HPDE6-E6E7 (cell line): Measurements from ENCODE around the gene HS2ST1.
"Not testable (repeated sequence)": the region's sequence is repeated elsewhere in the genome, so short reads cannot be mapped to it uniquely, and the experiment has no call there.

Experiments used
- DNase-seq: peaks from one replicate; pipeline ENCODE4 v3.0.0; 2011; ENCODE audit warnings: missing footprints; ENCODE audit errors: extremely low spot score

The HS2ST1 gene

DNA sequence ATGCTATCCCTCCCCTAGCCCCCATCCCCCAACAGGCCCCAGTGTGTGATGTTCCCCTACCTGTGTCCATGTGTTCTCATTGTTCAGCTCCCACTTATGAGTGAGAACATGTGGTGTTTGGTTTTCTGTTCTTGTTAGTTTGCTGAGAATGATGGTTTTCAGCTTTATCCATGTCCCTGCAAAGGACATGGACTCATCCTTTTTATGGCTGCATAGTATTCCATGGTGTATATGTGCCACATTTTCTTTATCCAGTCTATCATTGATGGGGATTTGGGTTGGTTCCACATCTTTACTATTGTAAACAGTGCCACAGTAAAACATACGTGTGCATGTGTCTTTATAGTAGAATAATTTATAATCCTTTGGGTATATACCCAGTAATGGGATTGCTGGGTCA is 152.3 kb downstream of the HS2ST1 start:
- not testable (repeated sequence) for DNase-seq

DNA sequence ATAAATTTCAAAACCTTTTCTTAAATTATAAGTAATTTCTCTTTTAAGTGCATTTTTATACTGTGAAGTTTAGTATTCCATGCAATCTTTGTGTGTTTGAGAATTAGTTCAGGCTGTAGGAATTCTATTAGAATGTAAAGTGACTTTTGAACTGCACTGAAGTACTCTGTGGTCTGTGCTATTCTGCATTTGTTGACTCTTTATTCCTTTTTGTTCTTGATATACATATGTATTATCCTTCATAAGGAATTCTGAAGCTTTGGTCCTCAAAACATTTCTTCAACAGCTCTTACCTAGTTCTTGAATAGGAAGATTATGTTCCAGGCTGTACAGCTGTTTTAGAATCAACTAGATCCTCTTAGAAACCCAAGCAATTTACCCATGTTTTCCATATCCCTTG is 158.0 kb downstream of the HS2ST1 start:
- DNase-seq, result no peak

DNA sequence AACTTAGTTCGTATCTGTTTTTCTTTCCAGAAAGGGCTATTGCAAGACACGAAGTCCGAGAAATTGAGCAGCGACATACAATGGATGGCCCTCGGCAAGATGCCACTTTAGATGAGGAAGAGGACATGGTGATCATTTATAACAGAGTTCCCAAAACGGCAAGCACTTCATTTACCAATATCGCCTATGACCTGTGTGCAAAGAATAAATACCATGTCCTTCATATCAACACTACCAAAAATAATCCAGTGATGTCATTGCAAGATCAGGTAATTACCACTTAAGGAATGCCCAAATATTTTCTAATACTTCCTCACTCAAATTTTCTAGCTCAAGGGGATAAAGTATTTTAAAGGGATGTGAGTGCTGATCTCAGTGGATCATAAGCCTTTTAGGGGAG is 158.5 kb downstream of the HS2ST1 start:
- no peak for DNase-seq

DNA sequence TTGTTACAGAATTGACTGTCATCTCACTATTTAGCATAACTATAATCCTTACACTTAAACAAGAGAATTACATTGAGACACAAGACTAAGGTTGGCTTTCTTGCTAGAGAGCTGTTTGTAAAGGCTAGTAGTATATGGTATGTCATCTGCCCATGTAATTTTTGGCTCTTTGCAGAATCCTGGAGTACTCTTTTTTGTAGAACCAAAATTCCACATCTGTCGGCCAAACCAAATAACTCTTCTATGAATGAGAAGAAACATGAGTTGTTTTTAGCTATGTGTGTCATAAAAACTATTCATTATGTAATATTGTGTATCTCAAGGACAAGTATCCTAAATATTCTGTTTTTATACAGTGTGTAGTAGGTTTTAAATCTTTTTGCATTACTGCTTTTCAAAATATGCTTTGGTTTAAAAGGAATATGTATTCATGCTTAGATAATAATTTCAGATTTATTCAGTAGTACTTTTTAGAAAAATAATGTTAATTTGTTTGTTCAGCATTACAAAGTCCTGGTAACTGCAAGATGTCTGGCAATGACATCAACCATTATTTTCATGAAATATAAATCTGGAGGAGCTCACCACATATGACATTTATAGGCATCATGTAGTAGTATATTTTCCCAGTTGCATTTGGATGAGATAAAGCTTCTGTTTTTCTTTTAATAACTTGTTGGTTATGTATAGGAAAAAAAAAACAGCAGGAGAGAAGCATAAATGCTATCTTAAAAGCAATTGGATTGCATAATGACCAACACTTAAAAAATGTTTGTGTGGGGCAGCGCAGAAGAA is 159.8 kb downstream of the HS2ST1 start:
- DNase-seq, result no peak

DNA sequence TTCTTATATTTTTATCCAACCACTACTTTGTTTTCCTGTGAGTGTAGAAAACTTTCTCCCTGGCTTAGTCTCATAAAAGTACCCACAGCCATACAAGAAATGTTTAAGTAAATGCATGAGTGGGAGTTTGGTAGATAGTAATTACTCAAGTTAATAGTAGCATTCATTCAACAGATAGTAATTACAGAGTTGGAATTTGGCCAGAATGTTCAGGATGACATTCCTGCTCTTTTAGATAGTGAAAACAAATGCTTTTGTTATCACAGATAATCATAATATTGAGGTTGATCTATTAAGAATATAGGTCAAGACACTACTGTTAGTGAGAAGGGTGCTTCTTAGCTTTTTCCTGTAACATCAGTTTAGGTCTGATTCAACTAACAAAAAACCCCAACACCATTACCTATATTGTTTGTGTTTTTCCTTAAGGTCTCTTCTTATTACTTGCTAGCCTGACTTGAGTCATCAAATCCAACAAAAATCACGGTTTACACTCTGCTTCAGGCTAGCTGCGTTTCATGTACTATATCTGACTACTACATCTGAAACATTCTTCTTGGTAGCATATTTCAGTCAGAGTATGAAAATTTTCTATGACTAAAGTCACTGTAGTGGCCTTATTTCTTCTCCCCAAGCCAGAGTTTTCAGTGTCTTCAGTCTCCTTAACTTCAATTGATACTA is 163.7 kb downstream of the HS2ST1 start:
- DNase-seq, result no peak

DNA sequence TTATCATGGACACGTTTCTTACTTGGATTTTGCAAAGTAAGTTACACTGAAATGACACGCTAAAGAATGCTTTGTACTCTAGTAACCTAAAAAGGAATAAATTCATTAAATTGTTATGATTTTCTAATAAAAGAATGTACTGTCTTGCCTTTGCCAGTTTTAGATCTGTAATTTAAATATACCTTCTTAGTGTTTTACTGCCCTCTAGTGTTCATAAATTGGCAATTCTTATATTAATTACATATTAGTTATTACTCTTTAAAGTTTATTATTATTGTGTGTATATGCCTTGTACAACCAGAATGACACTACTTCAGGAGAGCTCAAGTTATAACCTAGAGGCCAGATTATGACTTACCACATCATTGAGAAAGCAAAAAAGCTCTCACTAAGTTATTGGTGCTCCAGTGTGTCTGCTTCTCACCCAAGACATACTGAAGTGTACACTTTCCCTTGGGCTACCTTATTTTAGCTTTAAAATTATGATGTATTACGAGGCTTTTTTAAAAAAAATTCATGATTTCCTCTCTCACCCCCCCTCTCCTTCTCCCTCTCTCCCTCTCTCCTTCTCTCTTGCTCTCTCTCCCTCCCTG is 169.9 kb downstream of the HS2ST1 start:
- DNase-seq, result no peak

DNA sequence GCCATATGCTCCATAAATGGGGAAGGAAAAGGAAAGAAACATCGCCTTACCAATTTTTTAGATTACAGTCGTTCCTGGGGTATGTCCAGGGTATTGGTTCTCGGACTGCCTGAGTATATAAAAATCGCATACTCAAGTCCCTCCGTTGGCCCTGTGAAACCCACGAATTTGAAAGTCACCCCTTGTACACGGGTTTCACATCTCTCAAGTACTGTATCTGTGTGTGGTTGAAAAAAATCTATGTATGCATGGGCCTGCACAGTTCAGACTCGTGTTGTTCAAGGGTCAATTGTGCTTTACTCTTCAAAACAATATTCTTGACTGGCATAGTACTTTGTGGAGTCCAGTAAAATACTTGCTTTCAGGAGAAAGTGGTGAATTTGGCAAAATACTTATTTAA is 171.7 kb downstream of the HS2ST1 start:
- DNase-seq, result no peak

DNA sequence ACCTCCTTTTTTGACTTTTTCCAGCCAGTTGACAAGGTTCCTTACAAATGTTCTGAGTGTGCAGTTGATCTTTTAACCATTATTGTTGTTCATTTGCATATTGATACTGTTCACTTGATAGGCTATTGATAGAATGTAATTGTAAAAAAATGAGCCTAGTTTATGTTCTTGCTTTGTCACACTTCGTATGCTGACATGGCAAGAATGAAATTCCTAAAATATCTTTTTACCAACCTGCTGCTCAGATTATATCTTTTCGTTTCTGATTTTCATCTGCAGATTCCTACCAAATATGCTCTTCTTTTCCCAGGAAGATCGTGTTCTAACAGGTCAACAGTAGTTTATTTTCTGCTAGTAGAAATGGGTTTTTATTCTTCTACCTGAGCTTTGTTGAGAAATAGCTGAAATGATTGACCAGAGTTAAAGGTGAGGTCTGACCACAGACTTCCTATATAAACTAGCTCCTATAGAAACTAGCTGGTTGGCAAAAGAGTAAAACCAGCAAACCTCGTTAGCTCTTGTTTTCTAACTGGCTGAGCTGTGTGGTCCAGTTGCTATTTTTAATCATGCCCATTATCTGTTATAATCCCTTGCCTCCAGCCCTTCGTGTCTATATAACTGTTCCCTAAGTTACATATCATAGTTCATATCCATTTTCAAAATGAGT is 174.8 kb downstream of the HS2ST1 start:
- DNase-seq, result no peak

DNA sequence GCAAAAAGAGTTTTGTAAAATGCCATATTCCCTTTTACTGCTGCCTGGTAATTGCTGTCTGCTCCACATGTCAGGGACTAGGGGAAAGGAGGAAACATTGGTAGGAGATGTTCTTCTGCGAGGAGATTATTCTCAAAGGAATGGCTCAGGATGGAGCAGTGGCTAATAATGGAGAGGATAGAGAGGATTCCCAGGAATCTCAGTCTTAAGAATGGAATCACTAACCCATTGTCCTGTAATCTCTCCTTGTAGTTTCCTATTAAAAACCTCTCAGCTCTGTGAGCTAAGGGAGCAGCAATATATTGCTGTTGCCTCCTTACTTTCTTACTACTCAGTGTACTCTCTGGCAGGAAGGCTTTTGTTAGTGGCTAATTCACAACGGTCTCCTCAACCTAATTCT is 175.4 kb downstream of the HS2ST1 start:
- no peak for DNase-seq

DNA sequence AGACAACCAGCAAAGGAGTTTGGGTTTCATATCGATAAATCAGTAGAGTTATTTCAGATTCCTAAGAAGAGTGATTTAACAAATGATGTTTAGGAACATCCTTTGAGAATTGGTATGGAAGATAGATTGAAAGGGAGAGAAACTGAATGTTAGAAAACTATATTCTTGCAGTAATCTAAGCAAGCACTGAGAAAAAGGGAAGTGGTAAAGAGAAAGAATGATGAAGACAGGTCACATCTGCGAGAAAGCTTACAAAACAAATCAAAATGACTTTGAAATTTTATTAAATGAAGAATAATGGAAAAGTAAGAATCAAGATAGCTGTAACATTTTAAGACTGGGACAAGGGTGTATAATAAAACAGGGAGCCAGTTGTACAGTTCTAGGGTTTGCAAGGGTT is 177.0 kb downstream of the HS2ST1 start:
- no peak for DNase-seq

DNA sequence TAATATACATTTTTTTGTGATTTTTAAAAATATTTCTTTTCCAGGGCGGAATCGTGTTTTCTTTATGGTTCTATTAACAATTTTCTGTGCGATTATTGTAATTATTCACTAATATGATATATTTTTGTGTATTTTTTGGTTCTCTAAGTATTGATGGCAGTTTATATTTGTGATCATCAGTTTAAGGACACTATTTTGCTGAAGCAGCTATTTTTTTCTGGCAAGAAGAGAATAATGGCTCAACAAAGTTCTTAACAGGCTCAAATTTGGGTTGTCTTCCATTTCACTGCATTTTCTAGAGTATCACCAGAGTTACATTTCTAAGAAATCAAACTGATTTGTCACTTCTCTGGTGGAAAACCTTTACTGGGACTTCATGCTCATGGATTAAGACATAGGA is 178.4 kb downstream of the HS2ST1 start:
- DNase-seq, result no peak

DNA sequence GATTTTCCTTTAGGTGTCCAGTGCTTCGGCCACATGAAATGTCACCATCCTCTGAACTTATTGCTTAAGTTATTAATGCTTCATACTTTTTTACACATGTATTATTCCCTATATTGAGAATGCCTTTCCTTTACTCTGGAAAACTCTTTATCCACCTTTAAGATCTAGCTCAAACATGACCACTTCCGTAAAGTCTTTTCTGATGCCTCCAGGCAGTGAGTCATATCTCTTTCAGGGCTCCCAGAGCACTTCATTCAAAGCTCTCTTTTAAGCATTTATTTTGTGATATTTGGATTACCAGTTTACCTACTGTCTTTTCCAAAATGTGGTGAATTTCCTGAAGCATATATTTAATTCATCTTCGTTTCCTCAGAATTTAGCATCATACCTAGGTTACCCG is 178.9 kb downstream of the HS2ST1 start:
- peak; percentile 53 for DNase-seq

DNA sequence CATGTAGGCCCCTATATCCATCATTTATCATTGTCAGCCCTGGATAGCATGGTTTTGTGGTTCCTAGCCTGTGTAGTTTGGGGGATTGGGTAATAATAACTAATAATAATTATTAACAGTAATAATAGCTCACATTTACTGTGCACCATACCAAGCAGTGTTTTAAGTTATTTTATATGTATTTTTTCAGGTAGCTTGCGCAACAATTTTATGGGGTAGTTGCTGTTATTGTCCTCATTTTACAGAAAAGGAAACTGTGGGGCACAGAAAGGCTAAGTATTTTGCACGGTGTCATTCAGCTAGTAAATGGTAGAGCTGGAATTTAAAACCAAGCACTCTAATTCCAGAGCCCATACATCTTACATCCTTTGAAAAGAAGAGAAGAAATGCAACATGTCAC is 179.8 kb downstream of the HS2ST1 start:
- DNase-seq, result no peak

DNA sequence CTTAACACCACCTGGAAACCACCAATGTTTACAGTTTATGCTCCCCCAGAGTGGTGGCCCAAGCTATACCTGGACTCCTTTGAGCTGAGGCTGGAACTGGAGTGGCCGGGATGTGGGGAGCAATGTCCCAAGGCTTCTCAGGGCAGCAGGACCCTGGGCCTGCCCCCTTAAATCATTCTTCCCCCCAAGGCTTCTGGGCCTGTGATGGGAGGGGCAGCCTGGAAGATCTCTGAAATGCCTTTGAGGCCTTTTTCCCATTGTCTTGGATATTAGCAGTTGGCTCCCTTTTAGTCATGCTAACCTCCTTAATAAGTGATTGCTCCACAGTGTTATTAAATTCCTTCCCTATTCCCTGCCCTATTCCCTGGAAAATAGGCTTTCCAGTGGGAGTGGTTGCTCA is 185.8 kb downstream of the HS2ST1 start:
- no peak for DNase-seq

DNA sequence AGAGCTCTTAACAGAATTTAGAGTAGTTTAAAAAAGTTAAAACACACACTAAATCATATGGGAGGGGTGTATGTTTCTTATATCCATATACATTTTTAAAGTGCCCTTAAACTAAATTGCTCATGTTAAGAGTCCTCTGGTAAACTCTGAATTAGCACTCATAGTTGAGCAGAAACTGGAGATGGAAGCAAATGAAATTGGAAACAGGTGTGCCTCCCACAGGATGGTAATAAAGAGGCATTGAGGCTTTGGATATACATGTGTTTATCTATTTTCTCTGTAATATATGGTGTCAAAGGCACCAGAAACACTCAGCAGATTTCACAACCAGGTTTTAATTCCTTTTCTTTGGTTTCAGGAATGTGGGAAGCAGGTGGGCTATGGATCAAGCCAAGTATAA is 188.6 kb downstream of the HS2ST1 start:
- no peak for DNase-seq

DNA sequence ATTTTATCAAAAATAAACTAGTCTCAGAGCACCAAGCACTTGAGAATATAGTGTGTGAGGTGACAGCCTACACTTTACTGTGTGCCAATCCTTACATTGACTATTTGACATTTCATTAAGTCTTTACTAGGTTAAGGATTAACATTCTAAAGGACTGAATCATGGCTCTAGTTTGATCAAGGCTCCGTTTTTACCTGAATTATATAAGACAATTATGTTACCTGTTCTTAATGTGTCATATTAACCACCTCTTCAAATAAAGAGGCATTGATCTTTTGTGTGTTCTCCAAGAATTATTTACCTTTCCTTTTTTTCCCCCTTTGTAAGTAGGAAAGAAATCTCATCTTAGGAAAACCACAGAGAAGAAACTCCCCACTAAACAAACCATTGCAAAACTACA is 189.7 kb downstream of the HS2ST1 start:
- no peak for DNase-seq

DNA sequence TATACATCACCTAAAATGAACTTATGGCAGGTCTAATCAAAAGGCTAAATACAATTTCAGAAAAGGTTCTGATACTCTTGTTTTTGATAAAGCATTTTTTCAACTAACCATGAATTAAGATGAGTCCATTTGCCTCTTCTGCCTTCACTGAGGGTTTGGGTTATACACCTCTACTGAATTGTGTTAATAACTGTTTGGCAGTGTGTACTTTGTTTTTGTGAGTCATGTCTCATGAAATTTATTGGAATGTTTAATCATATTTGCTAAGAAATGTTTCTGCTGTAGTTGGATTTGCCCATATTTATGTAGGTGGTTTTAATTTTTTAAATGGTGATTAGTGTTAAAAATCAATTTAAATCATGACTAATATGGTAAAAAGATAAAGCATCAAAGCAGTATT is 190.5 kb downstream of the HS2ST1 start:
- DNase-seq, result no peak

DNA sequence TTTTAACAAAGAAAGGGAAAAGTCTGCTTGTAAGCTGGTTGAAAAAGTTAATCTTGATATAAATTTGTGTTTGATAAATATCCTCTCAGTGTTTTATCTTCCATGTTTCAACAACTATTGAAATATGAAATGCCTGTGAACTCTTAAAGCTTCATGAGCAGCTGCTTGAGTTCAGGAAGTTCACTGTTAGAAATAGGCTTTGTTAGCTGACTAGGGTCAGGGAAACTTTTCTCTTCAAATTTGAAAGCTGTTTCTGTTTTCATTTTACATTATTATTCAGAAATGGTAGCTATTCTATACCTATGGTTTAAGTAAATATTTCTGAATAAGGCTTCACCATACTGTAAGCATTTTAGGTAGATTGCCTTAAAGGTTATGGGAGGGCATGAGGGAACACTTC is 191.7 kb downstream of the HS2ST1 start:
- no peak for DNase-seq

DNA sequence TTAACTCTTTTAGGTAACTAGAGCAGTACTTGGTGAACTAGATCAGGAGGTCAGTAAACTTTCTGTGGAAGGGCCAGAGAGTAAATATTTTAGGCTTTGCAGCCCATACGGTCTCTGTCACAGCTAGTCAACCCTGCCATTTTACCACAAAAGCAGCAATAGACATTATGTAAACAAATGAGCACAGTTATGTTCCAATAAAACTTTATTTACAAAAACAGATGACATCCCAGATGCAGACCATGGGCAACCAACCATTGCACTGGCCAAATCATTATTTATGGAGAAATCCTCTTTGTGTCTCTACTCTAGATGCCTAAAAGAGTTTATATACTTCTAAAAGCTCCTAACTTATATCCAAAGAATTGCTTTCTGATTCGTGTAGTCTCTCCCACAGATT is 192.4 kb downstream of the HS2ST1 start:
- DNase-seq, result no peak

DNA sequence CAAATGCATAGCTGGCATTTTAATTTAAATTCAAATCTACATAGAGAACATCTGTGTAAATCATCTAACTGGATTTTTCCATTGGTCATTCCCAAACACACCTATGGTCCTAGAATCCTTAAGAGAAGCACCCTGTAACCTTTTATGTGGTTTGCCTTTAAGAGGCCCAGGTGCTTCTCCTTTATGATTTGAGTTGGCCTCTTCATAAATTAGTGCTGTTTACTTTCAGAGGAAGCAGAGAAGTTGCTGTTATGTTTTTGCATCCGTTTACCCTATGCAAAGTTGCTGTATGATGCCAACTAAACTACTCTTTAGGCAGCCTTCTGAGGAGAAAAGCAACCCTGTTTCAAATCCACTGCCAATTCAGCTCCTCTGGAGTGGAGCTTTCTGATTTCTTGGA is 193.8 kb downstream of the HS2ST1 start:
- no peak for DNase-seq

DNA sequence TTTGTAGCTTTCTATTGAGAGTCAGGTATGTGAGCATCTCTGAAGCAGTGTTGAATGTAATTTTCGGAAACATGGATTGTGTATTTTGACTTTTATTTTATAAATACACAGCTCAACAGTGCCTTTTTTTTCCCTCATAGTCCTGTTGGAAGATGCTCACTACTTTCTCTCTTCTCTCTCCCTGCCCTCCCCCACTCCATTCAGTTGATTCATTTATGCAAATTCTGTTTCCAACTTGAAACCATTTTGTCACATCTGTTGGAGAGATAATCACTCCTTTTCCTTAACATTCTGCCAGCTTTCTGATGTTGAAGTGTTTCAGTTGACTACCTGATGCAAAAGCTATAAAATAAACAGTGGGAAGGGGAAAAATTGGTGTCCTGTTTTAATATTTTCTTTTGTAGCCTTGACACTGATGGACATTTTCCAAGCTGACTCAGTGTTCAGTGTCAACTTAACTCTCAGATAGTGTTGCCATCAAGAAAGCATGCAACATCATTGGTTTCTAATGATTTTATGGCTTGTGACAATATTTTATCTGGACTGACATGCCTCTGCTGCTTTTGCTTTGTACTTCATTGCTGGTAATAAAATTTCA is 194.5 kb downstream of the HS2ST1 start:
- no peak for DNase-seq

DNA sequence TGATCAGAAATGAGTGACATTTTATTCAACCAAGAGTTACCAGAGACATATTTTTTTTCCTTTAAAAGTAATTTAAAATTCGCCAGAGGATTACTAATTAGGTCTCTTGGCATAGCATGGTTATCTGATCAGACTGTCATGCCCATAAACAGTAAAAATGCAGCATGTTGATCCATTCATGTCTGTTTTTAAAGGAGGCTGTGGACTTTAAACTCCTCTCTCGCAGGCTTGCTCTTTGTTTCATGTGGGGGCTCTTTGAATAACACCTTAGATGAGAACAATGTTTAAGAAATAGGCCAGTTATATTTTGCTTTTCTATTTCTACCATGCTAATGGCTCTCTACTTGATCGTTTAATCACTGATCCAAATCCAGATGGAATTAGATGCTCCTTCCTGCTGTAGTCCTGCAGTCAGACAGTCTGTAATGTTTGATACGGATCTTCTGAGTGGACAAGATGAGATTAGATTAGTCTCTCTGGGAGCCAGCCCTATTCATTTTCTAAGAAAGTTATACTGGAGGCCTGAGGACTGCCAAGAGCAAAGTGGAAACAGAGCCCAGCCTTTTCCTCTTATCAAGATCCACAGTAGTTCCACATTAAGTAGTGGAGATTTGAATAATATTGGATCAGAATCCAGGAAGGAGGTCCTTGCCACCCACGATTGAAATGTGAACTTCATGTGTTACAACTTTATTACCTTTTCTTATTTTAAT is 197.4 kb downstream of the HS2ST1 start:
- DNase-seq, result no peak
